Activated T-cell treated with anti-CD3 and anti-CD28 coated beads, Interleukin-2, amount 50 U/mL, for 4 hours (primary cell): ENCODE results near the gene RNF34. TPM values are rescaled to one million over a fixed set of nuclear protein-coding genes. Genes with fewer than 3 reads are reported as not detected.
"Not testable (repeated sequence)": the region's sequence is repeated elsewhere in the genome, so short reads cannot be mapped to it uniquely, and the experiment has no call there.

Experiments used
- ATAC-seq, 2 donors: fragments of 200-7000 bp; cut with Tn5 transposase; one replicate each; pipeline ENCODE4 v1.10.0; 2021
- DNase-seq: peaks from one replicate; pipeline ENCODE4 v3.0.0-alpha.2; 2020
- H3K27me3 Mint-ChIP-seq: one replicate; pipeline ENCODE4 v1.8.0; 2021; ENCODE audit warnings: low read depth, mixed read lengths
- H3K36me3 Mint-ChIP-seq: one replicate; pipeline ENCODE4 v1.8.0; 2022; ENCODE audit warnings: mixed read lengths; ENCODE audit not compliant: insufficient read depth
- H3K4me1 Mint-ChIP-seq: one replicate; pipeline ENCODE4 v1.8.0; 2021; ENCODE audit warnings: low read depth, mixed read lengths
- H3K4me3 Mint-ChIP-seq: one replicate; pipeline ENCODE4 v1.8.0; 2021; ENCODE audit warnings: mild to moderate bottlenecking, moderate library complexity, mixed read lengths
- H3K9me3 Mint-ChIP-seq: one replicate; pipeline ENCODE4 v1.8.0; 2021; ENCODE audit warnings: mixed read lengths
- total RNA-seq, 3 donors: library from RNA; stranded (reverse); gene quantifications; one replicate each; pipeline ENCODE4 v1.2.1, GENCODE V29; 2021

Gene RNF34, protein sequence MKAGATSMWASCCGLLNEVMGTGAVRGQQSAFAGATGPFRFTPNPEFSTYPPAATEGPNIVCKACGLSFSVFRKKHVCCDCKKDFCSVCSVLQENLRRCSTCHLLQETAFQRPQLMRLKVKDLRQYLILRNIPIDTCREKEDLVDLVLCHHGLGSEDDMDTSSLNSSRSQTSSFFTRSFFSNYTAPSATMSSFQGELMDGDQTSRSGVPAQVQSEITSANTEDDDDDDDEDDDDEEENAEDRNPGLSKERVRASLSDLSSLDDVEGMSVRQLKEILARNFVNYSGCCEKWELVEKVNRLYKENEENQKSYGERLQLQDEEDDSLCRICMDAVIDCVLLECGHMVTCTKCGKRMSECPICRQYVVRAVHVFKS
- 10 to 100 TPM; 69.8 to 84.3 (median 71.9) TPM for total RNA-seq

DNA sequence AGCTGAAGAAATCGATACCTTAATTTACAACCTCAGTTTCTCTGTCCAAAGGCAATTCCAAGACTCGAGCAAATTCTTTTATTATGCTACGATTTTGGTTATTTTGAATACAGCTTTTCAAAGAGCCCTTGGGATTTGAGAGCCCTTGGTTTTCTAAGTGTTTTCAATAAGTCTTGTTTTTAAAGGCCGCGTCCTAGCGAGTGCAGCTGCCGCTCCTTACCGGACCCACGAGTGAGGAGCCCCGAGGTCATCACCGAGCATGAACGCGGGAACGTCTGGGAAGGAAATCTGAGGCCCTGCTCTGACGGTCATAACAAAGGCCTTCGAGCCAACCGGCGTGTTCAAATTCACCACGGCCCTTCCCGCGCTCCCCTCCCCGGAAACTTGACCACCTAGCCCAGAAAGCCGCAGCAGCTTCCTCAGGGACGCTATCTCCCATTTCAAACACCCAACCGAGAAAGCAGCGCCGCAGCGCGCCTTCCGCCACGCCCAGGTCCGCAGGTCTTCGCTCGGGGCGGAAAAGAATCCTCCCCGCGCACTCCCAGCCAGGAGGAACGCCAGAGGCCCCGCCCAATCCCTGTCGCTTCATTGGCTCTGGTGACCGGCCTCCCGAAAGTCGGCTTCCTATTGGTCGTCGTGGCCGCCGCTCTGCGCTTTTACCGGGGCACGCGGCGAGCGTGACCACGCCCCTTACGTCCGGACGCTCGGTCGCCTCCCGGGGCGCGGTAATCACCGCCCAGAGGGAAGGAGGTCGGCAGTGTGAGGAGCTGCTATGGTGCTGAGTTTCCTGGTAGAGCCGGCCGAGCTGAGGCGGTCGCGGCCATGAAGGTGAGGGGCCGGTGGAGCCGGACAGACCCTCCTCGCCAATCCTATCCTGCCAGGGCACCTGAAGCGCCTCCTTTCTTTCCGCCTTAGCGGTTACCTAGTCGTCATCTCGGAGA is at the start of gene RNF34:
Gene RNF34, plus strand, starts transcription at position 728 of the 941 bp plus-strand sequence. Its CDS starts 95 bp downstream, at position 823.
- ATAC-seq, result peak; percentile 89 to 91
- peaks cover 42% of the 10 kb centered on the region for H3K4me1 Mint-ChIP-seq

DNA sequence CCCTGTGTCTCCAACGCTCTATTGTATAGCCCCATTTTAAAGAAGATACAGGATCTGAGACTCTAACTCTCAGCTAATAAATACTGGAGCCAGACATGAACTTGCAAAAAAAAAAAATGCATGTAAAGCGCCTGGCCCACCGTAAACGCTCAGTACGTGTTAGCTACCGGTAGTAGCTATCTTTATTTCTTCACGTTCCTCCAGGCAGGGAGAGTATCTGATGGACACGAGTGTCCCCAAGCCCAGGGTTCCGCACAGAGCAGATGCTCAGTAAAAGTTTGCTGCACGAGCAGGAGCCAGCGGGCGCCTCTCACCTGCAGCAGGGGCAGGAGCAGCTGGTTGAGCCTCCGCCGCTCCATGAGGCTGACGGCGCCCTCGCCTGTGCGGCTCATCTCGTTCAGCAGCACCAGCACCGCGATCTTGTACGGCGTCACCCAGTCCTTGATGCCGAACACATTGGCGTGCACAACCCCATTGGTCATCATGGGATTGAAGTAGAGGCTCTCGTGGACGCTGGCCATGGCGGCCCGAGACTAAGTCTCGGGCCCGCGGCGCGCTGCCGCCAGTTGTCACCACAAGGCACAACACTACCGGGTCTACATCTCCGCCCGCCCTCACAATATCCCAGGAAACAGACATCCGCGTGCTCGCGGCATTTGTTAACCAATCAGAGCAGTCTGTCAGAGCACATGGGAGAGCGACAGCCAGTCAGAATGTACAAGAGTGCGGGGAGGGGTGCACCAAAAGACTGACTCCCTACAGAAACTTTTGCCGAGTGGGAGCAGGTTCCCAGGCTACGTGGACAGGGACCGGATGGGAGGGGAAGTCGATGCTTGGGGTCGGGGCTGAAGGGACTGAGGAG is 47.9 kb upstream of the RNF34 start, which contains the start of gene ANAPC5:
Gene ANAPC5, minus strand, starts transcription at position 592 of the 862 bp plus-strand sequence. Its CDS starts 71 bp downstream, at position 521.
- Mint-ChIP-seq H3K9me3 (no peaks in the 10 kb centered on the region), H3K27me3 (no peaks in the 10 kb centered on the region), H3K4me3 (peak within 1 kb of the TSS; percentile 94), H3K4me1 (peaks cover 29% of the 10 kb centered on the region), H3K36me3 (peaks cover 10% of the 10 kb centered on the region)
- ATAC-seq (peak; percentile 98 to 99), DNase-seq (peak; percentile 85)

More for the DNA sequence above, at the start of gene RNF34:
- Mint-ChIP-seq H3K9me3 (no peaks in the 10 kb centered on the region), H3K27me3 (no peaks in the 10 kb centered on the region), H3K4me3 (peak within 1 kb of the TSS; percentile 96), H3K36me3 (peaks cover 12% of the 10 kb centered on the region)
- DNase-seq, result peak; percentile 96

DNA sequence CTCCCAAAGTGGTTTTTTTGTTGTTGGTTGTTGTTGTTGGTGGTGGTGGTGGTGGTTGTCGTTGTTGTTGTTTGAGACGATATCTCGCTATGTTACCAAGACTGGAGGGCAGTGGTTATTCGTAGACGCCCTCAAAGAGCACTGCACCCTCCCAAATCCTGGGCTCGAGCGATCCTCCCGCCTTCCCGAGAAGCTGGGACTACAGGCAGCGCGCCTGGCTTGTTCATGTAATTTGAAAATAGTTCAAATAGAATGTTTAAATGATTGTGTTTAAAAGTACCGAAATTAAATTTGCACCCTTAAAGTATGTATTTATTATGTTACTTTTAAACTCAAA is 47.3 kb upstream of the RNF34 start:
- Mint-ChIP-seq H3K27me3 (no peaks in the 10 kb centered on the region), H3K36me3 (peaks cover 8% of the 10 kb centered on the region), H3K4me3 (peak overlapping the region; percentile 94), H3K9me3 (no peaks in the 10 kb centered on the region), H3K4me1 (peaks cover 28% of the 10 kb centered on the region)
- peak; percentile 15 to 26 for ATAC-seq
- DNase-seq, result no peak

DNA sequence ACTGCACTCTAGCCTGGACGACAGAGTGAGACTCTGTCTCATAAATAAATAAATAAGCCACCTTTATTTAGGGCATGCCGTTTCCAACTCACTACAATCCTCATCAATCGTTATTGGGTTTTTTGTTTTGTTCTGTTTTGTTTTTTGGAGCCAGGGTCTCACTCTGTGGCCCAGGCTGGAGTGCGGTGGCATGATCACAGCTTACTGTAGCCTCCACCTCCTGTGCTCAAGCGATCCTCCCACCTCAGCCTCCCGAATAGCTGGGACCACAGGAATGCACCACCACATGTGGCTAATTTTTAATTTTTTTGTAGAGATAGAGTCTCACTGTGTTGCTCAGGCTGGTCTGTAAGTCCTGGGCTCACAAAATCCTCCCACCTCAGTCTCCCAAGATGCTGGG is 44.1 kb upstream of the RNF34 start:
- Mint-ChIP-seq H3K4me1 (peaks cover 11% of the 10 kb centered on the region), H3K4me3 (no peak overlapping the region), H3K36me3 (no peaks in the 10 kb centered on the region), H3K27me3 (no peaks in the 10 kb centered on the region), H3K9me3 (no peaks in the 10 kb centered on the region)
- ATAC-seq, result no peak
- no peak for DNase-seq

DNA sequence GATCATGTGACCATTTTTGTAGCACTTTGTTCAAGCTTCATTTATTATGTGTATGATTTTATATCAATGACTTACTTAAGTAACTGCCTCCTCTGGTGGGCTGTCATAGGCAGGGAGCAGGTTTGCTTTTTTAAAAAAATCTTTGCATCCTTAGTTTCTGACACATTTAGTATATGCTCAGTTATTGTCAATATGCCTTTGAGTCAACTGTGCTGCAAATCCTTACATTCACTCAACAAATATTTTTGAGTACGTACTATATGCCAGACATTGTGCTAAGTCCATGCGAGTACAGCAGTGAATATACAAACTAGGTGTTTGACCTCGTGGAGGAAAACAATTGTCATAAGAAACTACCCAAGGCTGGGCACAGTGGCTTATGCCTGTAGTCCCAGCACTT is 43.3 kb upstream of the RNF34 start:
- H3K4me1 Mint-ChIP-seq, result peaks cover 10% of the 10 kb centered on the region
- no peaks in the 10 kb centered on the region for H3K36me3 Mint-ChIP-seq
- H3K27me3 Mint-ChIP-seq, result no peaks in the 10 kb centered on the region
- no peaks in the 10 kb centered on the region for H3K9me3 Mint-ChIP-seq
- no peak overlapping the region for H3K4me3 Mint-ChIP-seq
- ATAC-seq (no peak), DNase-seq (no peak)

DNA sequence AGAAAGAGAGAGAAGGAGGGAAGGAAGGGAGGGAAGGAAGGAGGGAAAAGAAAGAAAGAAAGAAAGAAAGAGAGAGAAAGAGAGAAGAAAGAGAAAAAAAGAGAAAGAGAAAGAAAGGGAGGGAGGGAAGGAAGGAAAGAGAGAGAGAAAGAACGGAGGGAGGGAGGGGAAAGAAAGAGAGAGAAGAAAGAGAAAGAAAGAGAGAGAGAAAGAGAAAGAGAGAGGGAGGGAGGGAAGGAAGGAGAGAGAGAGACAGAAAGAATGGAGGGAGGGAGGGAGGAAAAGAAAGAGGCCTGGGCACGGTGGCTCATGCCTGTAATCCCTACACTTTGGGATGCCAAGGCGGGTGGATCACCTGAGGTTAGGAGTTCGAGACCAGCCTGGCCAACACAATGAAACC is 42.6 kb upstream of the RNF34 start:
- no peak overlapping the region for H3K4me3 Mint-ChIP-seq
- H3K4me1 Mint-ChIP-seq, result peaks cover 8% of the 10 kb centered on the region
- ATAC-seq (no peak), DNase-seq (no peak)
- H3K27me3 Mint-ChIP-seq, result no peaks in the 10 kb centered on the region
- no peaks in the 10 kb centered on the region for H3K9me3 Mint-ChIP-seq
- no peaks in the 10 kb centered on the region for H3K36me3 Mint-ChIP-seq

DNA sequence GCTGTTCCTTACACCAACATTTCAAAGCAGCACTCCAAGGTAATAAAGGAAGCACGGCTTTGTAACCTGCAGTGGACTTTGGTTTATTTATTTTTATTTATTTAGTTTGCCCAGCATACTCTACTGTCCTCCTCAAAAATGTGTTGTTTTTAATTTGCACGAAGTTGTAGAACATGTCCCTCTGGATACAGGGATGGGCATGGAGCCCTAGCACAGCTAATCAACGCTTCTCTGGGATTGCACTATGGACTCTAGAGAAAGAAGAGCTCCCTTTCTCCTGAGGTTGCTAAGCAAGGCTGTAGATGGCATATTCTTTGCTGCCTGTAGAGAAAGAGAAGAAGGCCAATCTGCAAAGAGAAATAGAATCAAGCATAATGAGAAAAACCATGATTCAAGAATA is 41.8 kb upstream of the RNF34 start:
- Mint-ChIP-seq H3K9me3 (no peaks in the 10 kb centered on the region), H3K4me1 (peaks cover 2% of the 10 kb centered on the region), H3K4me3 (no peak overlapping the region), H3K36me3 (no peaks in the 10 kb centered on the region), H3K27me3 (no peaks in the 10 kb centered on the region)
- ATAC-seq, result no peak
- no peak for DNase-seq

DNA sequence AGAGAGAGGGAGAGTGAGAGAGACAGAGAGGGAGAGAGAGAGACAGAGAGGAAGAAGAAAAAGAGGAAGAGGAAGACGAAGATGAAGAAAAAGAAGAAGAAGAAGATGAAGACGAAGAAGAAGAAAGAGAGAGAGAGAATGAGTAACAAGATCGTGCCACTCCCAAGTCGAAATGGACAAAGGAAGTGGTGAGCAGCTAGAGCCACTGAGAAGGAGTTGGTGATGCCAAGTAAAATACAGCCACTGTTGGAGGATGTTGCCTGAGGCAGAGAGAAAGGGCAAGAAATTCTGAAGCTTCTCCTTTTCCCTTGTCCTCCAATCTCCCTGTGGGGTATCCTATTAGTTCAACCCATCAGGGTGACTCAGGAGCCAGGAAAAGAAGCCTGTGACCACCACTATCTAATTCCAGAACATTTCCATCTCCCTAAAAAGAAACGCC is 35.2 kb upstream of the RNF34 start:
- no peak for DNase-seq
- Mint-ChIP-seq H3K4me3 (no peak overlapping the region), H3K27me3 (peaks cover 13% of the 10 kb centered on the region), H3K36me3 (no peaks in the 10 kb centered on the region), H3K4me1 (no peaks in the 10 kb centered on the region), H3K9me3 (no peaks in the 10 kb centered on the region)
- no peak for ATAC-seq

DNA sequence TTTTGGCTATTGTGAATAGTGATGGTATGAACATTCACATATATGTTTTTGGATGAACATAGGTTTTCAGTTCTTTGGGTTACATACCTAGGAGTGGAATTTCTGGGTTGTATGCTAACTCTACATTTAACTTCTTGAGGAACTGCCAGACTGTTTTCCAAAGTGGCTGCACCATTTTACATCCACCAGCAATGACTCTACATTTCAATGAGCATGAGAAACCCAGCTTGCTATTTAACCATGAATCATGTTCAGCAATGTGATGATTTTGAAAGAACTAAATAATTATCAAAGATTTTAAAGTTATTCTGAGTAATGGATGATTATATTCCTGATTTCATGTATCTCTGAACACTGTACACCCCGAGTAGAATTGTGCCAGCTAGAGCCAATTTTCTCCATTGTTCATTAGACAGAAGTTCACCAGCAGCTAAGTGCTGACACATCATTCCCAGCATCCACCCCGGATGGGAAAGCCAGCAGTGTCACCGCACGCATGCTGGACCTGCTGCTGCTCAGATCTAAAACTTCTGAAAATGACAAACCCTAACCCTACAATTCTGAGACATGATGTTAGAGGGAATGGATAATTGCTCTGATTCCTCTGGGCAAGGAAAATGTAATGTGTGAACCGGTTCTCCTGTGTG is 34.4 kb upstream of the RNF34 start:
- Mint-ChIP-seq H3K9me3 (no peaks in the 10 kb centered on the region), H3K27me3 (peaks cover 13% of the 10 kb centered on the region), H3K36me3 (no peaks in the 10 kb centered on the region), H3K4me3 (no peak overlapping the region), H3K4me1 (no peaks in the 10 kb centered on the region)
- ATAC-seq, result no peak
- no peak for DNase-seq

DNA sequence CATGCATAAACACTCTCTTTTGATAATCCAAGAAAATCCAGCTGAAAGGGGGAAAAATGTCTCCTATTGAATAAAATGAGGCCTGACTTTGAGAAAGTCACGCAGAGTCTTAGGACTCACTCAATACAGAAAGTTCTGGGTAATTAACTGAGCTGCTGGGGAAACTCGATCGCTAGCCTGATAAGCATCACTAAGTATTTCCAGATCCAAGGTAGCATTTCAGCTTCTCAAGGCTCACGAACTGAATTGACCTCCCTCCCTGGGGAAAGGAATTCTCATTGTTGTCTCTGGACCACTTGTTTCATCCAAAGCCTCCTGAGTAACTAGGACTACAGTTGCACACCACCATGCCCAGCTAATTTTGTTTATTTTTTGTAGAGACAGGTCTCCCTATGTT is 33.9 kb upstream of the RNF34 start:
- no peaks in the 10 kb centered on the region for H3K9me3 Mint-ChIP-seq
- no peak for ATAC-seq
- H3K36me3 Mint-ChIP-seq, result no peaks in the 10 kb centered on the region
- H3K27me3 Mint-ChIP-seq, result peaks cover 13% of the 10 kb centered on the region
- no peak for DNase-seq
- no peak overlapping the region for H3K4me3 Mint-ChIP-seq
- H3K4me1 Mint-ChIP-seq, result no peaks in the 10 kb centered on the region

DNA sequence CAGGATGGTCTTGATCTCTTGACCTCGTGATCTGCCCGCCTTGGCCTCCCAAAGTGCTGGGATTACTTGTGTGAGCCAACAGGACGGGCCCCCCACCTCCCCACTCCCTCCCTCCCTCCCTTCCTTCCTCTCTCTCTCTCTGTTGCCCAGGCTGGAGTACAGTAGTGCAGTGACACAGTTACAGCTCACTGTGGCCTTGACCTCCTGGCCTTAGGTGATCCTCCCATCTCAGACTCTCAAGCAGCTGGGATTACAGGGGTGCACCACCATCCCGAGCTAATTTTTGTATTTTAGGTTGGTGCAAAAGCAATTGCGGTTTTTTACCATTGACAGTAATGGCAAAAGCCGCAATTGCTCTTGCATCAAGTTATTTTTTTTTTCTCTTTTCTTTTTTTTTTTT is 28.5 kb upstream of the RNF34 start:
- DNase-seq (no peak), ATAC-seq (no peak)
- Mint-ChIP-seq H3K4me1 (no peaks in the 10 kb centered on the region), H3K36me3 (no peaks in the 10 kb centered on the region), H3K4me3 (no peak overlapping the region), H3K27me3 (peaks cover 2% of the 10 kb centered on the region), H3K9me3 (no peaks in the 10 kb centered on the region)

DNA sequence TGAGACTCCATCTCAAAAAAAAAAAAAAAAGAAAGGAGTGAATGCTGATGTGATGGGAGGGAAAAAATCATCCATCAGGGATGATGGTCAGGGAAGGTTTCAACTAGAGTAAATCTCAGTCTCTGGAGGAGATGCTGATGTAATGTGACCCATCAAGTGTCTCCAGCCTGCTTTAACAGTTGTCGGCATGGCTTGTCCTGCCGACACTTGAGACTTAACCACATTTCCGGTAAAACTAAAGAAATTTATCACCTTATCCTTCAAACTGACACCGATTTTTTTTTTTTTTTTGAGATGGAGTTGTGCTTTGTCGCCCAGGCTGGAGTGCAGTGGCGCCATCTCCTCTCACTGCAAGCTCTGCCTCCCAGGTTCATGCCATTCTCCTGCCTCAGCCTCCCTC is 26.2 kb upstream of the RNF34 start:
- Mint-ChIP-seq H3K4me3 (no peak overlapping the region), H3K27me3 (peaks cover 2% of the 10 kb centered on the region), H3K36me3 (no peaks in the 10 kb centered on the region), H3K9me3 (no peaks in the 10 kb centered on the region), H3K4me1 (no peaks in the 10 kb centered on the region)
- DNase-seq (no peak), ATAC-seq (no peak)

DNA sequence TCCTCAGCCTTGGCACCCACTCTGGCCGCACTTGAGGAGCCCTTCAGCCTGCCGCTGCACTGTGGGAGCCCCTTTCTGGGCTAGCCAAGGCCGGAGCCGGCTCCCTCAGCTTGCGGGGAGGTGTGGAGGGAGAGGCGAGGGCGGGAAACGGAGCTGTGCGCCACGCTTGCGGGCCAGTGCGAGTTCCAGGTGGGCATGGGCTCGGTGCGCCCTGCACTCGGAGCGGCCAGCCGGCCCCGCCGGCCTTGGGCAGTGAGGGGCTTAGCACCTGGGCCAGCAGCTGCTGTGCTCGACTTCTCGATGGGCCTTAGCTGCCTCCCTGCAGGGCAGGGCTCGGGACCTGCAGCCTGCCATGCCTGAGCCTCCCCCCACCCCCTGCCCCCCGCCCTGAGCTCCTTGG is 25.6 kb upstream of the RNF34 start:
- not testable (repeated sequence) for H3K27me3 Mint-ChIP-seq, H3K4me1 Mint-ChIP-seq, DNase-seq, H3K9me3 Mint-ChIP-seq, ATAC-seq, H3K4me3 Mint-ChIP-seq, H3K36me3 Mint-ChIP-seq
